HG02938 (cell line): ENCODE data around the gene PIANP.
"Not testable (repeated sequence)": the region's sequence is repeated elsewhere in the genome, so short reads cannot be mapped to it uniquely, and the experiment has no call there.

Experiments
- ATAC-seq: cut with Tn5 transposase; IDR thresholded peaks from one replicate; pipeline ENCODE4 v1.9.1; 2021; ENCODE audit warnings: mild to moderate bottlenecking, moderate library complexity; ENCODE audit not compliant: unreplicated experiment

Gene PIANP, protein sequence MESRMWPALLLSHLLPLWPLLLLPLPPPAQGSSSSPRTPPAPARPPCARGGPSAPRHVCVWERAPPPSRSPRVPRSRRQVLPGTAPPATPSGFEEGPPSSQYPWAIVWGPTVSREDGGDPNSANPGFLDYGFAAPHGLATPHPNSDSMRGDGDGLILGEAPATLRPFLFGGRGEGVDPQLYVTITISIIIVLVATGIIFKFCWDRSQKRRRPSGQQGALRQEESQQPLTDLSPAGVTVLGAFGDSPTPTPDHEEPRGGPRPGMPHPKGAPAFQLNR

DNA sequence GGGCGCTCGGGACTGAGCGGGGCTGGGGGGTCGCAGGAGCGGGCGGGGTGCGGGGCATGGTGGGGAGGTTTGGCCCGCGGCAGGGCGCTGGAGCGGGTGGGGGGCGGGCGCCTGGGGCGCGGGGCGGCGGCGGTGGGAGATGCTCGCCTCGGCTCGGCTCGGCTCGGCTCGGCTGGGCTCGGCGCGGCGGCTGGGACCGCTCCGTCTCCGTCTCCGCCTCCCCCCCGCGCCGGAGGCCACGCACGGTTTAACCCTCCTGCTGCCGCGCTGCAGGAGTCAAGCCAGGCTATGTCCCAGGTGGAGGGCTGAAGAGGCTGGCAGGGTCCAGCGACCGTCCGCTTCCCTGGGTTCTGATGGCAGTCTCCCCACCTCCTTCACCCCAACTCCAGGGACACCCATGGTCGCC is at the start of gene PIANP:
TSS of gene PIANP (minus strand) at position 170 of the 406 bp plus-strand sequence. CDS start 2,754 bp downstream, outside the sequence.
- ATAC-seq: no peak

DNA sequence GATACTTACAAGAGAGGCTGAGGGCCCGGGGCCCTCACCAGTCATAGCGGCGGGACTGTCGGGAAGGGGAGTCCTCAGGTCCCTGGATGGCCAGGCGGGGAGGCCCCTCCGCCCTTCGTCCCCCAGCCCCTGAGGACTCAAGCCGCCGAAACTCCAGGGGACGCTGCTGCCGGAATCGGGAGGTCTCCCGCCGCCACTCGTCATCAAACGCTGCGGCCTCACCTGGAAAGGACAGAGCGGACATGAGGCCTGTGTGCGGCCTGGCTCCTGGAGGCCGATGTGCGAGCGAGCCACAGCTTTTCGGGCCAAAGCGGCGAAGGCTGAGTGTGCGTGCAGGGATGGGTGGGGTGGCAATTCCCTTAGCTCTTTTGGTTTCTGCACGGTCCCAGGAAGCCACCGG is 48.1 kb upstream of the PIANP start:
- ATAC-seq: no peak

DNA sequence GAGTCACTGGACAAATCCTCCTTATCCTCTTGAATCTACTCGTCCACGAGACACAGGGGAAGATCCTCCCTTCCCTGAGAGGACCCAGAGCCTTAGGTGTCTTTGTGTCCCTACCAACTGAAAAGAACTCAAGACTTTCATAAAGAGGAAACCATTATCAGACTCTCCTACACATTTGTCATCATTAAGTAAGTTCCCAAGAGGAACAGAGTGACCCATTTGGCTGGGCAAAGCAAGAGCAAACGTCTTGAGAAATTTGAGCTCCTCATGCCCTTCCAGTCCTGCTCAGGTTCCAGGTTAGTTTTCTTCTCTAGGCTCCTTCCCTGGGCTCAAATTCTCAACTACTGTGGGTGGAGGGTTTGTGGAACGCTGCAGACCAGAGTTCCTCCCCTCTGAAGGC is 46.6 kb upstream of the PIANP start:
- no peak for ATAC-seq

DNA sequence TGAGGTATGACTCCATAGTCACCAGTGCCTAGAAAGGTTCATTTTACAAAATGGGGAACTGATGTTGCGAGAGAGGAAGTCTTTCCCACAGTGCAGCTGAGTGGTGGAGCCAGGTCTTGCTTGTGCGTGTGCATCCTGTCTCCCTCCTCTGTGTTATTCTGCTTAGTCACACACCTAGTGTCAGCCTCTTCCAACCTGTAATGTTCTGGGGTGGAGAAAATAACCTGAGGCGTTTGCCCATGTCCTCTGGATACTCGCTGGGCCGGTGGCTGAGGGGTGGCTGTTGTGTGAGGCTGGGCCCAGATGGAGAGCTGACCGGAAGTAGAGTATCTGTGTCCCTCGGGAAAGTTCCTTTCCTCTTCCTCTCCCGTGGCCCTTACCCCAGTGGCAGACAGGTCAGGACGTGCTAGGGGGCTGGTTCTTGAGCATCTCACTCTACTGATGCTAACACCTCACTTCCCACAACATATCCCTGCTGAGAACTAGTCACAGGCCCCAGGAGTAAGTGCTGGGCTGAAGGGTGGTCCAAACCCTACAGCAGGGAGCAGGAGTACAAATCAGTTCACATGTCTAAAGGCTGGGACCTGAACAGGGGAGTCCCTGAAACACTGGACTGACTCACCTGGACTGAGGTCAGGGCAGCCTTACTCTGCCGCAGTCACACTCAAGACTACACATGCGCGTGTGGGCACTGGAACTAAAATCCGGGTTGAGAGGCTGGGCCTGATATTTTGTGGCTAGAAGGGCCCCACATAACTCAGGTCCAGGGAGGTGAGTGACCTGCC is 45.3 kb upstream of the PIANP start:
- no peak for ATAC-seq

DNA sequence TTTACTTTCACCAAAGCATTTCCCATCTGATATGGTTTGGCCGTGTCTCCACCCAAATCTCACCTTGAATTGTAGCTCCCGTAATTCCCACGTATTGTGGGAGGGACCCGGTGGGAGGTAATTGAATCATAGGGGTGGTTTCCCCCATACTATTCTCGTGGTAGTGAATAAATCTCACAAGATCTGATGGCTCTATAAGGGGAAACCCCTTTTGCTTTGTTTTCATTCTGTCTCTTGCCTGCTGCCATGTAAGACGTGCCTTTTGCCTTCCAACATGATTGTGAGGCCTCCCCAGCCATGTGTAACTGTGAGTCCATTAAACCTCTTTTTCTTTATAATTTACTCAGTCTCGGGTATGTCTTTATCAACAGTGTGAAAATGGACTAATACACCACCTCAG is 42.7 kb upstream of the PIANP start:
- ATAC-seq: not testable (repeated sequence)

DNA sequence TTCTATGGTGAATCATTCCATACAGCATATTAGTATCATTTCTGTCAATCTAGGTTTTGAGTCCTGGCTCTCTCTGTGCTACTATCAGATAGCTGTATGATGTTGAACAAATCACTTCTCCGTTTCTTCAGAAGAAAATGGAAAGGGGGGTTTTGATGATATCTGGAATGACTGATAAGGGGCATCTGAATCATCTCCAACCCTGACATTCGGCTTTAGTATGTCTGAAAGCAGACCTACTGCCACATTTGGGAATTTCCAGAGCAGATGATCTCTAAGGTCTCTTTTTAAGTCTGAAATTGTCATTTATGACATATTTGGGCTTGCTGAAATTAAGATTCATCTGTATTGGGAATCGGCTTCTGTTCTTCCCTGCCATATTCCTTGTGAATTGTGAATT is 42.2 kb upstream of the PIANP start:
- no peak for ATAC-seq

DNA sequence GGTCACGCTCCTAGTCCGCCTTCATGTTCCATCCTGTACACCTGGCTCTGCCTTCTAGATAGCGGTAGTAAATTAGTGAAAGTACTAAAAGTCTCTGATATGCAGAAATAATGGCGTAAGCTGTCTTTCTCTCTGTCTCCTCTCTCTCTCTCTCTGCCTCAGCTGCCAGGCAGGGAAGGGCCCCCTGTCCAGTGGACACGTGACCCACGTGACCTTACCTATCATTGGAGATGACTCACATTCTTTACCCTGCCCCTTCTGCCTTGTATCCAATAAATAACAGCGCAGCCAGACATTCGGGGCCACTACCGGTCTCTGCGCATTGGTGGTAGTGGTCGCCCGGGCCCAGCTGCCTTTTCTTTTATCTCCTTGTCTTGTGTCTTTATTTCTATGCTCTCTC is 41.5 kb upstream of the PIANP start:
- not testable (repeated sequence) for ATAC-seq

DNA sequence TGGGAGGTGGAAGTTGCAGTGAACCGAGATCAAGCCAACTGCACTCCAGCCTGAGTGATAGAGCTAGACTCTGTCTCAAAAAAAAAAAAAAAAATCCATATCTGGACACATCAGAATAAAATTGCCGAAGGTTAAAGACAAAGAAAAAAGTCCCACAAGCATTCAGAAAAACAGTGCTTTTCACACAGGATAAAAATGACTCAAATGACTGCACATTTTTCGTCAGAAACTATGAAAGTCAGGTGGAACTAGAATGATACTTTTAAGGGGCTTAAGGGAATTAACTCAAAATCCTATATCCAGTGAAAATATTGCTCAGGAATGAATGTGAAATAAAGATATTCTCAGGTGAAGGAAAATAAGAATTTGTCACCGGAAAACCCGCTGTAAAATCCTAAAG is 36.1 kb upstream of the PIANP start:
- no peak for ATAC-seq

DNA sequence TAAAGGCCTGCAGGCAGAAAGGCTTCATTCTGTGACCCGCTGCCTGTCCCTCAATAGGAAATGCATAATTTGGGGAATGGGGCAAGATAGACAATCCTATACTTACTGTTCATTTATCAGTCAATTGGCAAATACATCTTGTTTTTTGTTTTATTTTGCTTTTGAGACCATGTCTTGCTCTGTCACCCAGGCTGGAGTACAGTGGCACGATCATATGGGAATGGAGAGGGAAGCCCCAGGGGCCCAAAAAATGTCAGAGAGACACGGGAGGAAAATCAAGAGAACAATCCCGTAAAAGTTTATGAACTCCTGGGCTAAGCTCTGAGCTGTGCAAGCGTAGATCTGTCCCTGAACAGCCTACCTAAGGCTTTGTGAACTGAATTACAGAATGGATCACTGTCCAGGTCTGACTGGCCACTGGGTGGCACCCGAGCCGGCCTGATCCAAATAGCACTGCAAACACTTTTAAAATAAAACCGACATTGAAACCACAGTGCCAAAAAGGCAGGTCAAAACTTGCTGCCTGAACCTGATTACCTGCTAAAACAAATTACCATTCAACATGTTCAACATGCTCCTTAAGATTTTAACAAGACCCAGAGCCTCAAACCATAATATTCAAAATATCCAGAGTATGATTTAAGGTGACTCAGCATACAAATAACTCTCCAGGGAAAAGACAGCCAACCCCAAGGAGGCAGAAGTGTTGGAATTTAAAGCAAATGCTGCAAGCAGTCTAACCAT is 35.0 kb upstream of the PIANP start:
- ATAC-seq: no peak

DNA sequence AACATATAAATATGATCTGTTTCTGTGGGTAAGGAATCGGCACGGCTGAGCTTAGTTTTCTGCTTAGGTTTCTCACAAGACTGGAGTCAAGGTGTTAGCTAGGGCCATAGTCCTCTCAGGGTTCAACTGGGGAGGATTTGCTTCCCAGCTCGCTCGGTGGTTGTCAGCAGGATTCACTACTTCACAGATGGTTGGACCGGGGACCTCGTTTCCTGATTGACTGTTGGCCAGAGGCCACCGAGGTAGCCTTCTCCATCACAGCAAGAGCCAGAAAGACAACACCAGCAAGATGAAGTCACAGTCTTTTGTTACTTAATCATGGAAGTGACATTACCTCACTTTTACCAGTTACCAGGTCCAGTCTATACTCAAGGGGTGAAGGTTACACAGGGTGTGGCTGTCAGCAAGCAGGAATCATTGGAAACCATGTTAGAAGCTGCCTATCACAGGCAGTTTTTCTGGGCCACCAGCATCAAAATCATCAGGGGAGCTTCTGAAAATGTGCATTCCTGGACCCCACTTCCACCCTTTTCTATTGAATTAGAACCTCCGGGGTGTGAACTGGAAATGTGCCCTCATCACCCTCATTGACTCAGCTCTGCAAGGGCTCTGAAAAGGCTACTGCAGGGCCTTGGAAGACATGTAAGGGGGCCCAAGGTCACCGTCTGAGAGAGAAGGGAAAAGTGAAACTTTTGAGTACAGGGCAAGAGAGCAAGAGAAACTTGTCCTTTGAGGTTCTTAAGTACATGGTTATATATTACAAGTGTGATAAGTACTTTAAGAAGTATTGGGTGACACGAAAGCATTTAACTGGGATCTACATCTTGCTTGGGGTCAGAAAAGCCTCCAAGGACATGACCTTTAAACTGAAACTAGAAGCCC is 34.1 kb upstream of the PIANP start:
- no peak for ATAC-seq

DNA sequence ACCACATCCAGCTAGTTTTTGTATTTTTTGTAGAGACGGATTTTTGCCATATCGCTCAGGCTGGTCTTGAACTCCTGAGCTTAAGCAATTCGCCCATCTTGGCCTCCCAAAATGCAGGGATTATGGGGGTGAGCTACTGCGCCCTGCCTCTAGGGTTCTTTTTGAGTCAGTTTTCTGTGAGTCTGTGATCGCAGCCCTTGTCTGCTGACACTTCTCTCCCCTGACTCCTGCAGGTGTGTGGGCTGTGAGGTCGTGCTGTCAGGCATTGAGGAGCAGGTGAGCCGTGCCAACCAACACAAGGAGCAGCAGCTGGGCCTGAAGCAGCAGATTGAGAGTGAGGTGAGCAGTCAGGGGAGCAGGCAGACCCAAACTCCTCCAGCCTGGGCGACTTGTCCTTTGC is 29.6 kb upstream of the PIANP start:
- no peak for ATAC-seq

DNA sequence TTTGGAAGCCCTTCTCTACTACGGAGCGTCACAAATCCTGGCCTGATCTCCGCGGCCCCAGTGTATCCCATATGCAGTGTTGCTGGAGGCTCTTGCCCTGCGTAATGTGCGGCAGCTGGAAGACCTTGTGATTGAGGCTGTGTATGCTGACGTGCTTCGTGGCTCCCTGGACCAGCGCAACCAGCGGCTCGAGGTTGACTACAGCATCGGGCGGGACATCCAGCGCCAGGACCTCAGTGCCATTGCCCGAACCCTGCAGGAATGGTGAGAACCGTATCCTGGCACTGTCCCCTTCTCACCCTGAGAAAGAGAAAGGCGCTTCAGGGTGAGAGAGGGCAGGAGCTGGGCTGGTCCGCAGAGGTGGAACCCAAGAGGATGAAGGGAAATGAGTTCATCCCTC is 28.6 kb upstream of the PIANP start:
- no peak for ATAC-seq

DNA sequence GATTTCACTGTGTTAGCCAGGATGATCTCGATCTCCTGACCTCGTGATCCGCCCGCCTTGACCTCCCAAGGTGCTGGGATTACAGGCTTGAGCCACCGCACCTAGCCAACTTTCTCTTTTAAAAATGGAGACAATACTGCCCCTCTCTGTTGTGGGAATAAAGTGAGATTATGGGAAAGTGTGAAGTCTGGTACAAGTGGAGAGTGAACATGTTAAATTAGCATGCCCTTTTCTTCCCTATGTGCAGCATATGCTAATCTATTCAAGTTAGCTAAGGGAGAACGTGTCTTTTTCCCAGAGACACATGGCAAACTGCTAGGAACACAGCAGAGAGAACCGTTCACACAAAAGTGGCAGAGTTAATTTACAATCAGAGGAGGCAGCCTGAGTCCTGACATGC is 24.7 kb upstream of the PIANP start:
- ATAC-seq: no peak

DNA sequence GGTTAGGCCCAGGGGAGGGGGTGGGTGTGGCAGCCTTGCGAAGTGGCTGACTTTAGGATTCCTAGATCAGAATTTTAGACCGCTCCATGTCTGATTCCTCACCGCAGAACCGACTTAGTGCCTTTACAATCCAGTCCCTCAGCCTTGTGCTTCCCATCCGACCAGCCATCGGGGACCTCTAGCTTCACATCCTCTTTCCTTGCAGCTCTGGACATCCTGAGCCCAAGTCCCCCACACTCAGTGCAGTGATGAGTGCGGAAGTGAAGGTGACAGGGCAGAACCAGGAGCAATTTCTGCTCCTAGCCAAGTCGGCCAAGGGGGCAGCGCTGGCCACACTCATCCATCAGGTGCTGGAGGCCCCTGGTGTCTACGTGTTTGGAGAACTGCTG is 23.8 kb upstream of the PIANP start:
- peak; percentile 23 for ATAC-seq

DNA sequence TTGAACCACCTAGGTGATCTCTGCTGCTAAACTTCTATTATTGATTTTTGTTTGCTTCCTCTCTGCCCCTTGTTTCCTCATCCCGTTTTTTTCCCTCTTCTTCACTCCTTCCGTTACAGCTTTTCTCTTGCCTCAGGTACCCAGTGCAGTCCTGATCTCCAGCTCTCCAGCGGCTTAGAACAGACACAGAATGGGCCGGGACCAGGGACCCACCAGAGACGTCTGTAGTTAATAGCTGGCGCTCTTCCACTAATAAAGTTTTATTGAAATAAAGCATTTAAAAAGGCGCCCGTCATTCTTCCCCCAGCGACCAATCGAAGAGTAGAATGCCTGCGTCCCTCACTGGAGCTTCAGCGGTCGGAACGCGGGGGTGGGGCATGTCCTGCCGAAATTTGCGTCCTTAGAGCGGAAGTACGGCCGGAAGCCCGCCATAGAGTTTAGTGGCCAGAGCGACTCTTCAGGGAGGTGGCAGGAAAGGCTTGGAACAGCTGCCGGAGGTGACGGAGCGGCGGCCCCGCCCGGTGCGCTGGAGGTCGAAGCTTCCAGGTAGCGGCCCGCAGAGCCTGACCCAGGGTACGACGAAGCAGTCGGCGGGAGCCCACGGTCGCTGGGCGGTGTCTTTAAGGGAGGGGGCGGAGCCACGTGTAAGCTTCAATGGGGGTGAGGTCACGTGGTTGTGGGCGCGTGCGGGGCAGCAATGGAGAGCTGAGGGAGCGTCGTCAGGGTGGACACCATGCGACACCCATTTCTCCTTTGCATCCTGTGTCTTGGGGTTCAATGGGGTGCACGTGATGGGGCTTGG is 23.2 kb upstream of the PIANP start, which contains the start of gene COPS7A:
TSS of gene COPS7A (plus strand) at position 440 of the 802 bp plus-strand sequence. CDS start 611 bp downstream, outside the sequence.
- ATAC-seq: peak; percentile 88

DNA sequence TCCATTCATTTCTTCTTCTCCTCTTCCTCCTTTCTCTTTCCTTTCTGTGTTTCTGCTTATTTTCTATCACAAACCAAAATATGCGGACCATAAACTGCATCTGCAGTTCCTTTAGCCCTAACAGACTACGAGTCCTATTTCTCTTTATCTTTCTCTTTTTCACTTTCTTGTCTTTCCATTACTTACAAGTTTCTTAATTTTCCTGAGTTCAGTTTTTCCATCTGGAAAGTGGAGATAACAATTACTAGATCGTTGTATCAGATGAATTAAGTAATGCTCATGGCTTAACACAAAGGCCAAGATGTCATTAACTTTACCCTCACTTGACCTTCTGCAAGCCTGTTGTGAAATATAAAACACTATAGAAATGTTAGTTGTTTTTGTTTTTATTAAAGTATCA is 22.2 kb upstream of the PIANP start:
- no peak for ATAC-seq

DNA sequence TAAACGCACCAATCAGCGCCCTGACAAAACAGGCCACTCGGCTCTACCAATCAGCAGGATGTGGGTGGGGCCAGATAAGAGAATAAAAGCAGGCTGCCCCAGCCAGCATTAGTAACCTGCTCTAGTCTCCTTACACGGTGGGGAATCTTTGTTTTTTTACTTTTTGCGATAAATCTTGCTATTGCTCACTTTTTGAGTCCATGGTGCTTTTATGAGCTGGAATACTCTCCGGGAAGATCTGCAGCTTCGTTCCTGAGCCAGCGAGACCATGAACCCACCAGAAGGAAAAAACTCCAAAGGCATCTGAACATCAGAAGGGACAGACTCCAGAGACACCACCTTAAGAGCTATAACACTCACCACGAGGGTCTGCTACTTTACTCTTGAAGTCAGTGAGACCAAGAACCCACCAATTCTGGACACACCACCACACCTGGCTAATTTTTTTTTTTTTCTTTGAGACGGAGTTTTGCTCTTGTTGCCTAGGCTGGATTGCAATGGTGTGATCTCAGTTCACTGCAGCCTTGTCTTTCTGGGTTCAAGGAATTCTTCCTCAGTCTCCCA is 16.3 kb upstream of the PIANP start:
- no peak for ATAC-seq

DNA sequence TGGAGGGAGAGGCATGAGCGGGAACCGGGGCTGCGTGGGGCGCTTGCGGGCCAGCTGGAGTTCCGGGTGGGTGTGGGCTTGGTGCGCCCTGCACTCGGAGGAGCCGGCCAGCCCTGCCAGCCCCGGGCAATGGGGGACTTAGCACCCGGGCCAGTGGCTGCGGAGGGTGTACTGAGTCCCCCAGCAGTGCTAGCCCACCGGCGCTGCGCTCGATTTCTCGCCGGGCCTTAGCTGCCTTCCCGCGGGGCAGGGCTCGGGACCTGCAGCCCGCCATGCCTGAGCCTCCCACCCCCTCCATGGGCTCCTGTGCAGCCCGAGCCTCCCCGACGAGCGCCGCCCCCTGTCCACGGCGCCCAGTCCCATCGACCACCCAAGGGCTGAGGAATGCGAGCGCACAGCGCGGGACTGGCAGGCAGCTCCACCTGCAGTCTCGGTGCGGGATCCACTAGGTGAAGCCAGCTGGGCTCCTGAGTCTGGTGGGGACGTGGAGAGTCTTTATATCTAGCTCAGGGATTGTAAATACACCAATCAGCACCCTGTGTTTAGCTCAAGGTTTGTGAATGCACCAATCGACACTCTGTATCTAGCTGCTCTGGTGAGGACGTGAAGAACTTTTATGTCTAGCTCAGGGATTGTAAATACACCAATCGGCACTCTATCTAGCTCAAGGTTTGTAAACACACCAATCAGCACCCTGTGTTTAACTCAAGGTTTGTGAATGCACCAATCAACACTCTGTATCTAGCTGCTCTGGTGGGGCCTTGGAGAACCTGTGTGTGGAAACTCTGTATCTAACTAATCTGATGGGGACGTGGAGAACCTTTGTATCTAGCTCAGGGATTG is 15.6 kb upstream of the PIANP start:
- ATAC-seq: not testable (repeated sequence)

DNA sequence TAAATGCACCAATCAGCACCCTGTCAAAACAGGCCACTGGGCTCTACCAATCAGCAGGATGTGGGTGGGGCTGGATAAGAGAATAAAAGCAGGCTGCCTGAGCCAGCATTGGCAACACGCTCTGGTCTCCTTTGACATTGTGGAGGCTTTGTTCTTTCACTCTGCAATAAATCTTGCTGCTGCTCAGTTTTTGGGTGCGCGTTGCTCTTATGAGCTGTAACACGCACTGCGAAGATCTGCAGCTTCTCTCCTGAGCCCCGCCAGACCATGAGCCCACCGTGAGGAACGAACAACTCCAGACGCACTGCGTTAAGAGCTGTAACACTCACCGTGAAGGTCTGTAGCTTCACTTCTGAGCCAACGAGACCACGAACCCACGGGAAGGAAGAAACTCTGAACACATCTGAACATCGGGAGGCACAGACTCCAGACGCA is 8.4 kb upstream of the PIANP start:
- ATAC-seq: no peak
